Astrocyte (in vitro differentiated cells and primary cell): Measurements from ENCODE around the gene ZFYVE28. TPM values are rescaled to one million over a fixed set of nuclear protein-coding genes. Genes with fewer than 3 reads are reported as not detected.

ENCODE experiments used
- DNase-seq: peaks from one replicate; pipeline ENCODE4 v3.0.0-alpha.2; 2010; ENCODE audit warnings: low read depth
- FAIRE-seq: peaks from 2 replicates; lab custom pipeline; 2011; peaks lifted over from hg19 to GRCh38; lab: Jason Lieb, UNC
- H2AFZ ChIP-seq: 2 replicates; pipeline ENCODE4 v1.6.0; 2012; ENCODE audit warnings: low read depth, low read length, inconsistent platforms
- H3K27ac ChIP-seq: 2 replicates; pipeline ENCODE4 v1.5.1; 2011; ENCODE audit warnings: low read depth, low read length, inconsistent platforms
- H3K27me3 ChIP-seq: 2 replicates; pipeline ENCODE4 v1.6.0; 2011; ENCODE audit warnings: low read length, inconsistent platforms; ENCODE audit not compliant: insufficient read depth
- H3K36me3 ChIP-seq: 2 replicates; pipeline ENCODE4 v1.5.1; 2011; ENCODE audit warnings: low read length, inconsistent platforms; ENCODE audit not compliant: insufficient read depth
- H3K4me1 ChIP-seq: 2 replicates; pipeline ENCODE4 v1.5.1; 2011; ENCODE audit warnings: low read length, inconsistent platforms; ENCODE audit not compliant: insufficient read depth
- H3K4me2 ChIP-seq: 2 replicates; pipeline ENCODE4 v1.6.0; 2012; ENCODE audit warnings: low read length, inconsistent platforms
- H3K4me3 ChIP-seq: 2 replicates; pipeline ENCODE4 v1.5.1; 2011; ENCODE audit warnings: low read depth, mild to moderate bottlenecking, low read length, inconsistent platforms; ENCODE audit not compliant: insufficient read depth
- H3K79me2 ChIP-seq: 2 replicates; pipeline ENCODE4 v1.6.0; 2012; ENCODE audit warnings: mild to moderate bottlenecking, low read length, inconsistent platforms; ENCODE audit not compliant: insufficient read depth
- H3K9ac ChIP-seq: 2 replicates; pipeline ENCODE4 v1.6.0; 2012; ENCODE audit warnings: mild to moderate bottlenecking, low read length, inconsistent platforms
- H3K9me3 ChIP-seq: 2 replicates; pipeline ENCODE4 v1.5.1; 2012; ENCODE audit warnings: low read depth, mild to moderate bottlenecking, low read length, inconsistent platforms; ENCODE audit not compliant: insufficient read depth
- H4K20me1 ChIP-seq: 2 replicates; pipeline ENCODE4 v1.6.0; 2012; ENCODE audit warnings: low read length, inconsistent platforms; ENCODE audit not compliant: insufficient read depth
- H3K27ac Mint-ChIP-seq: one replicate; pipeline ENCODE4 v1.8.0; 2021; ENCODE audit warnings: mild to moderate bottlenecking, mixed read lengths; ENCODE audit not compliant: unreplicated experiment
- H3K27me3 Mint-ChIP-seq: one replicate; pipeline ENCODE4 v1.8.0; 2021; ENCODE audit warnings: low read depth, mixed read lengths; ENCODE audit not compliant: unreplicated experiment
- H3K36me3 Mint-ChIP-seq: one replicate; pipeline ENCODE4 v1.8.0; 2021; ENCODE audit warnings: low read depth, mixed read lengths; ENCODE audit not compliant: unreplicated experiment
- H3K4me1 Mint-ChIP-seq: one replicate; pipeline ENCODE4 v1.8.0; 2021; ENCODE audit warnings: low read depth, mixed read lengths; ENCODE audit not compliant: unreplicated experiment
- H3K4me3 Mint-ChIP-seq: one replicate; pipeline ENCODE4 v1.8.0; 2021; ENCODE audit warnings: mild to moderate bottlenecking, moderate library complexity, mixed read lengths; ENCODE audit not compliant: unreplicated experiment
- H3K9me3 Mint-ChIP-seq: one replicate; pipeline ENCODE4 v1.8.0; 2021; ENCODE audit warnings: mild to moderate bottlenecking, mixed read lengths; ENCODE audit not compliant: unreplicated experiment
- EZH2 ChIP-seq: IDR thresholded peaks from 2 replicates; pipeline ENCODE4 v1.6.1; 2012; ENCODE audit warnings: mild to moderate bottlenecking, low read length, inconsistent platforms; ENCODE audit not compliant: insufficient read depth
- total RNA-seq: library from RNA; stranded (reverse); gene quantifications from 2 replicates; pipeline ENCODE4 v1.2.1, GENCODE V29; 2021
- TF ChIP-seq, protein P1 (sequence below): IDR thresholded peaks from 2 replicates; pipeline ENCODE4 v1.5.1; 2011; ENCODE audit warnings: low read depth, mild to moderate bottlenecking, inconsistent platforms, low read length, moderate library complexity; ENCODE audit not compliant: insufficient read depth

Gene ZFYVE28
- total RNA-seq, 1 donor from 2014 or later: 0.68 TPM

DNA sequence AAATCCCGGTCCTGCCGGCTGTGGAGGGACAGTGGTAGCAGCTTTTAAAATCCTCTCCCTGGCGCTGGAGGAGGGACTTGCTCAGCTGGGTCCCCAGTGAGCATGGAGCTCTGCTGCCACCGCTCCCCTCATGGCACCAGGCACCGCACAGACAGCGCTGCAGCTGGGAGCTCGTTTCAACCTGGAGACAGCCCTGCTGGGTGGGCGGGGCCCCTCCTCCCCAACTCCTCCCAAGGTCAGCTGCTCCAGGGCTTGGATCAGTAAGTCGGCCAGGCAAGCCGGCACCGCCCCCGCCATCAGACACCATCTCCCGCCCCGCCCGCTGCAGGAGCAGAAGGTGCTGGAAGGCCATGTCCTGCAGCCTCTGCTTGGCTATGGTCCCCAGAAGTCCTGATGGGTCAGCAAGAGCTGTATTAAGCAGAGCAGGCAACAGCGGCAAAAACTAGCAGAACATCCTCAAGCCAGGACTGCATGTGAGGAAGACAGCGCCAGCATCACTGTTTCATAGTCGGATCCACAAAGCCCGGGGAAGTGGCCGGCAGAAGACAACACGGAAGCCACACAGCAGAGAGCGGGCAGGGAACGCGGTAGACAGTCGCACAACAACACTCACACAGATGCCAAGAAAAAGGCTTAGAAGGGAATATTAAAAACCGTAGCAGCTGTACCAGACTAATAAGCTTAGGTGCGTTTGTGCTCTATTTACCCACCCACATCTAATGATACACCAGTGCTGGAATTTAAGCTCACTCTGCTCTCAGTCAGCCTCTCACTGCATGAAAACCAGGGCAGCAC lies 16.2 kb downstream of the ZFYVE28 start:
- FAIRE-seq: no peak
- Mint-ChIP-seq H3K4me1 (peaks cover 8% of the 10 kb centered on the region), H3K9me3 (no peaks in the 10 kb centered on the region), H3K27ac (no peak overlapping the region), H3K27me3 (peaks cover 59% of the 10 kb centered on the region), H3K4me3 (peak overlapping the region; percentile 20), H3K36me3 (no peaks in the 10 kb centered on the region)
- Histone ChIP-seq H3K4me1 (peaks cover 4% of the 10 kb centered on the region), H3K4me3 (no peak overlapping the region), H3K27ac (no peak overlapping the region), H3K9ac (no peak overlapping the region), H3K9me3 (no peaks in the 10 kb centered on the region), H3K79me2 (no peaks in the 10 kb centered on the region), H3K36me3 (no peaks in the 10 kb centered on the region), H2AFZ (peak overlapping the region; percentile 42), H4K20me1 (peaks cover 3% of the 10 kb centered on the region), H3K4me2 (peak overlapping the region; percentile 64), H3K27me3 (peaks cover 42% of the 10 kb centered on the region)
- DNase-seq: peak; percentile 10
- no peak for TF ChIP-seq EZH2
- TF ChIP-seq, protein P1, sequence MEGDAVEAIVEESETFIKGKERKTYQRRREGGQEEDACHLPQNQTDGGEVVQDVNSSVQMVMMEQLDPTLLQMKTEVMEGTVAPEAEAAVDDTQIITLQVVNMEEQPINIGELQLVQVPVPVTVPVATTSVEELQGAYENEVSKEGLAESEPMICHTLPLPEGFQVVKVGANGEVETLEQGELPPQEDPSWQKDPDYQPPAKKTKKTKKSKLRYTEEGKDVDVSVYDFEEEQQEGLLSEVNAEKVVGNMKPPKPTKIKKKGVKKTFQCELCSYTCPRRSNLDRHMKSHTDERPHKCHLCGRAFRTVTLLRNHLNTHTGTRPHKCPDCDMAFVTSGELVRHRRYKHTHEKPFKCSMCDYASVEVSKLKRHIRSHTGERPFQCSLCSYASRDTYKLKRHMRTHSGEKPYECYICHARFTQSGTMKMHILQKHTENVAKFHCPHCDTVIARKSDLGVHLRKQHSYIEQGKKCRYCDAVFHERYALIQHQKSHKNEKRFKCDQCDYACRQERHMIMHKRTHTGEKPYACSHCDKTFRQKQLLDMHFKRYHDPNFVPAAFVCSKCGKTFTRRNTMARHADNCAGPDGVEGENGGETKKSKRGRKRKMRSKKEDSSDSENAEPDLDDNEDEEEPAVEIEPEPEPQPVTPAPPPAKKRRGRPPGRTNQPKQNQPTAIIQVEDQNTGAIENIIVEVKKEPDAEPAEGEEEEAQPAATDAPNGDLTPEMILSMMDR: no peak

DNA sequence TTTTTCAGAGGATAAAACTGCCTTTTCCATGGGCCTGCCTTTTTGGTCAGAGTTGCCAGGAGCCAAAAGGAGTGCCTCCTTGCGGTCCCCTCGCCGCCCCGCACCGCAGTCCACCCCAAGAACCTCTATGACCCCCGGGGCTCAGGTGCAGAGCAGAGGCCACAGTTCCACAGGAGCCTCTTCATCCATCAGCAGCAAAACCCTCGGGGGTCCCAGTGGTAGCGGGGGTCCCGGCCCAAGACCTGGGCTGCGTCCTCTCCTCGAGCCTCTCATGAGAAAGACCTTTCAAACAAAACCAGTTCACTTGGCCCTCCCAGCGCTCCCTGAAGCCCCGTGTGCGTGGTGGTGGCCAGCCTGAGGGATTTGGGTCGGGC lies 16.8 kb downstream of the ZFYVE28 start:
- Mint-ChIP-seq H3K9me3 (no peaks in the 10 kb centered on the region), H3K27me3 (peaks cover 52% of the 10 kb centered on the region), H3K36me3 (no peaks in the 10 kb centered on the region), H3K4me3 (no peak overlapping the region), H3K4me1 (peaks cover 8% of the 10 kb centered on the region), H3K27ac (no peak overlapping the region)
- Histone ChIP-seq H3K9me3 (no peaks in the 10 kb centered on the region), H3K27me3 (peaks cover 36% of the 10 kb centered on the region), H3K4me1 (peaks cover 4% of the 10 kb centered on the region), H3K4me2 (peak overlapping the region; percentile 64), H2AFZ (peak overlapping the region; percentile 42), H3K27ac (no peak overlapping the region), H3K36me3 (no peaks in the 10 kb centered on the region), H3K4me3 (no peak overlapping the region), H4K20me1 (no peaks in the 10 kb centered on the region), H3K9ac (no peak overlapping the region), H3K79me2 (no peaks in the 10 kb centered on the region)
- TF ChIP-seq, protein P1: no peak
- TF ChIP-seq EZH2: no peak
- DNase-seq (no peak), FAIRE-seq (no peak)
